Panc1 (cell line): ENCODE data around the gene PPM1N. TPM values are rescaled to one million over a fixed set of nuclear protein-coding genes. Genes with fewer than 3 reads are reported as not detected.
A peak's percentile ranks its signal among the peaks of the same experiment; 100 is the strongest.

Experiments
- ATAC-seq: fragments of 200-7000 bp; cut with Tn5 transposase; 2 replicates; pipeline ENCODE4 v1.9.1; 2020; ENCODE audit warnings: mild to moderate bottlenecking, moderate library complexity
- BruUV-seq: library from RNA; stranded (reverse); fragments of 400-500 nt; replicated peaks from 2 replicates; lab custom pipeline; 2021; lab: Mats Ljungman, UMichigan
- CTCF ChIA-PET: fragments of 300-600 bp; sonication (Branson Sonifier 250); formaldehyde crosslinking; loops from one replicate; lab custom pipeline; 2022; ENCODE audit warnings: antibody characterized with exemption; lab: Charles Lee
- POLR2A ChIA-PET: fragments of 300-600 bp; sonication (Branson Sonifier 250); formaldehyde crosslinking; loops from one replicate; lab custom pipeline; 2022; ENCODE audit warnings: antibody characterized with exemption; lab: Charles Lee
- DNase-seq: peaks from one replicate; pipeline ENCODE4 v3.0.0-alpha.2; 2010; ENCODE audit warnings: low read depth, low spot score
- H3K27ac ChIP-seq: 2 replicates; pipeline ENCODE4 v1.5.1; 2011; ENCODE audit warnings: mild to moderate bottlenecking, low read length, inconsistent platforms
- H3K27me3 ChIP-seq: fragments of 200-500 bp; sonication (Bioruptor generic); 2 replicates; pipeline ENCODE4 v1.6.0; 2014; ENCODE audit warnings: low read length, inconsistent platforms; ENCODE audit not compliant: control insufficient read depth, insufficient read depth
- H3K36me3 ChIP-seq: fragments of 200-500 bp; sonication (Bioruptor generic); 2 replicates; pipeline ENCODE4 v1.5.1; 2014; ENCODE audit warnings: inconsistent platforms, mild to moderate bottlenecking, low read length, moderate library complexity; ENCODE audit not compliant: control insufficient read depth, insufficient read depth
- H3K4me1 ChIP-seq: 2 replicates; pipeline ENCODE4 v1.5.1; 2011; ENCODE audit warnings: inconsistent platforms, mild to moderate bottlenecking, low read length, moderate library complexity; ENCODE audit not compliant: control insufficient read depth, insufficient read depth
- H3K4me3 ChIP-seq, 2 experiments: 2 replicates each; pipeline ENCODE4 v1.5.1; 2011 to 2012; ENCODE audit warnings: low read depth in 2 of 2, low read length in 2 of 2, mild to moderate bottlenecking in 2 of 2, inconsistent platforms in 1 of 2, moderate library complexity in 1 of 2
- H3K9me3 ChIP-seq: fragments of 200-500 bp; sonication (Bioruptor generic); 2 replicates; pipeline ENCODE4 v1.5.1; 2014; ENCODE audit warnings: low read depth, mild to moderate bottlenecking, inconsistent platforms, low read length, moderate library complexity; ENCODE audit not compliant: control insufficient read depth, insufficient read depth
- CTCF ChIP-seq: fragments of 450-650 bp; IDR thresholded peaks from 2 replicates; pipeline ENCODE4 v1.5.1; 2017; ENCODE audit warnings: mild to moderate bottlenecking
- POLR2AphosphoS5 ChIP-seq: IDR thresholded peaks from 2 replicates; pipeline ENCODE4 v1.6.1; 2012; ENCODE audit warnings: mild to moderate bottlenecking, low read depth, low read length, moderate library complexity
- REST ChIP-seq, 2 experiments: IDR thresholded peaks; 2 replicates each; pipeline ENCODE4 v1.6.1; 2011 to 2012; ENCODE audit warnings: low read depth in 2 of 2, control low read depth in 1 of 2, low read length in 1 of 2, mild to moderate bottlenecking in 1 of 2, moderate library complexity in 1 of 2; ENCODE audit not compliant: insufficient read depth in 1 of 2
- SIN3A ChIP-seq: IDR thresholded peaks from 2 replicates; pipeline ENCODE4 v1.6.1; 2012; ENCODE audit warnings: low read depth, mild to moderate bottlenecking, low read length, moderate library complexity, borderline replicate concordance; ENCODE audit not compliant: insufficient read depth
- TCF7L2 ChIP-seq: IDR thresholded peaks from 2 replicates; pipeline ENCODE4 v1.6.1; 2011; ENCODE audit warnings: mild to moderate bottlenecking, low read depth, low read length, inconsistent platforms
- in situ Hi-C: cut with HindIII; loops from 2 replicates; pipeline ENCODE4 v1.10.0; 2016; ENCODE audit warnings: low sequenced_read_pairs, low pct_unique_long_range_greater_than_20kb
- intact Hi-C: fragments of 100-400 bp; cut with micrococcal nuclease; formaldehyde crosslinking; loops from one replicate; pipeline ENCODE4 v1.10.0; 2022; ENCODE audit not compliant: unreplicated experiment
- total RNA-seq: library from RNA; stranded (reverse); gene quantifications from one replicate; pipeline ENCODE4 v1.2.1, GENCODE V29; 2021; ENCODE audit not compliant: unreplicated experiment

Gene PPM1N
- total RNA-seq, 1 experiment from 2014 or later: 3.3 TPM

- ATAC-seq: no peak
- POLR2A ChIA-PET: no interaction called here
- Histone ChIP-seq H3K36me3 (peaks cover 8% of the 10 kb centered on the region), H3K27me3 (no peaks in the 10 kb centered on the region), H3K4me1 (no peaks in the 10 kb centered on the region), H3K9me3 (no peaks in the 10 kb centered on the region), H3K27ac (no peak overlapping the region), H3K4me3 (no peak overlapping the region)
- intact Hi-C loops (no loop called here), in situ Hi-C loops (no loop called here)
- CTCF ChIA-PET: interaction anchor here (0.6 kb wide), 1 partner anchor 160 kb away, joined by 3 read pairs; no protein-coding TSS in a partner anchor
- DNase-seq: no peak
- TF ChIP-seq CTCF (no peak), REST (IDR thresholded peaks at IDR 0.05; ENCODE audit: insufficient read depth in 1 of 2, low read depth in 2 of 2, low read length in 1 of 2) (no peak), SIN3A (no peak), TCF7L2 (no peak), POLR2AphosphoS5 (no peak)
- BruUV-seq: no TSS peak
Observed at GRCh38 chr19:45526971-45527370, 28.7 kb downstream of the PPM1N start.

- Histone ChIP-seq H3K4me3 (no peak overlapping the region), H3K4me1 (no peaks in the 10 kb centered on the region), H3K27me3 (no peaks in the 10 kb centered on the region), H3K36me3 (peaks cover 8% of the 10 kb centered on the region), H3K27ac (no peak overlapping the region), H3K9me3 (no peaks in the 10 kb centered on the region)
- BruUV-seq: TSS peak; percentile 45
- in situ Hi-C loops: no loop called here
- intact Hi-C loops: no loop called here
- POLR2A ChIA-PET: no interaction called here
- TF ChIP-seq CTCF (no peak), POLR2AphosphoS5 (no peak), TCF7L2 (no peak), SIN3A (no peak), REST (IDR thresholded peaks at IDR 0.05; ENCODE audit: insufficient read depth in 1 of 2, low read depth in 2 of 2, low read length in 1 of 2) (no peak)
- ATAC-seq (peak; percentile 14; the same call in 1 of the 2 replicates), DNase-seq (no peak)
- CTCF ChIA-PET: no interaction called here
Observed at GRCh38 chr19:45527731-45528130, 29.5 kb downstream of the PPM1N start.
